ENCODE results near the gene KCNIP4. TPM values are rescaled to one million over a fixed set of nuclear protein-coding genes. Genes with fewer than 3 reads are reported as not detected.
A peak's percentile ranks its signal among the peaks of the same experiment; 100 is the strongest.
"Not testable (repeated sequence)": the region's sequence is repeated elsewhere in the genome, so short reads cannot be mapped to it uniquely, and the experiment has no call there.

KCNIP4 gene
- total RNA-seq, 1 donor from 2014 or later = 16.7 TPM

DNA sequence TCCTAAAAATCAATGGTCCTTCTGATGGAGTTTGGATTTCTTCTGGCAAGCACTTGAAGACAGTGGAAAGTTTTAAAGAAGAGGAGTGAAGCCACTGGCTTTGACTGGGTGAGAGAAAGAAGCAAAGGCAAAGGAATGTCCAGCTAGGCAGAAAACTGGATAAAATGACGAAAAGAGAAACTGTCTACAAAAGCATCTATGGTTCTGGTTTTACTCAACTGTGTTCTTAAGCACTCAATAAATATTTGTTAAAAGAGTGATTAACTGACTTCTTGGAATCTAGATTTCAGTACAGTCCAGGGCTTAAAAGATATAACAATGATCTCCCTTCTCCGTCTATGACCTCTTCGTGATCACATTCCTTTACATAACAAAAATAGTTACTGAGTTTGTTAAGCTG is 1195.9 kb downstream of the KCNIP4 start:
- FAIRE-seq (no peak), DNase-seq (ENCODE audit: low spot score in 2 of 2) (no peak)

DNA sequence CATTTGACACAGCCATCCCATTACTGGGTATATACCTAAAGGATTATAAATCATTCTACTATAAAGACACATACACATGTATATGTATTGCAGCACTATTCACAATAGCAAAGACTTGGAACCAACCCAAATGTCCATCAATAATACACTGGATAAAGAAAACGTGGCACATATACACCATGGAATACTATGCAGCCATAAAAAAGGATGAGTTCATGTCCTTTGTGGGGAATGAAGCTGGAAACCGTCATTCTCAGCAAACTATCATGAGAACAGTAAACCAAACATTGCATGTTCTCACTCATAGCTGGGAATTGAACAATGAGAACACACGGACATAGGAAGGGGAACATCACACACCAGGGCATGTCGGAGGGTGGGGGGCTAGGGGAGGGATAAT is 1202.6 kb downstream of the KCNIP4 start:
- FAIRE-seq; DNase-seq (ENCODE audit: low spot score in 2 of 2): not testable (repeated sequence)

- no peak for DNase-seq (ENCODE audit: low spot score in 2 of 2)
- no peak for FAIRE-seq
Observed at GRCh38 chr4:20735931-20736330, 1212.6 kb downstream of the KCNIP4 start.

DNA sequence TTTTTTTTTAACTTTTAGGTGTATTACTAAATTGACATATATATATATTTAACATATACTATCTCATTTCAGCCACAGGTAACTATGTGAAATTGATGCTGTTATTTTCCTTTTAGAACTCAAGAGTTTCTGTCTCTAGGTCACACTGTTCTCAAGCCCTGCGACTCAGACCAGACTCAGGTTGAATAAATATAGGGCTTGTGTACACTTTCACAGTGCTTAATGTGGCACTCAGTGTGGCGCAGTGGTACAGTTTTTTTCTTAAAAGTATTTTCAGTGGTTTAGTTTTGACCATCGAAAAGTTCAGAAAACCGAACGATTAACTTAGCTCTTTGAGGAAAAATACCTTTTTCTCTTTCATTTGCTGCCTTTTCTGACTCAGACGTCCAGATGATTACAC is 1223.7 kb downstream of the KCNIP4 start:
- DNase-seq (ENCODE audit: low spot score in 2 of 2) = no peak
- no peak for FAIRE-seq

DNA sequence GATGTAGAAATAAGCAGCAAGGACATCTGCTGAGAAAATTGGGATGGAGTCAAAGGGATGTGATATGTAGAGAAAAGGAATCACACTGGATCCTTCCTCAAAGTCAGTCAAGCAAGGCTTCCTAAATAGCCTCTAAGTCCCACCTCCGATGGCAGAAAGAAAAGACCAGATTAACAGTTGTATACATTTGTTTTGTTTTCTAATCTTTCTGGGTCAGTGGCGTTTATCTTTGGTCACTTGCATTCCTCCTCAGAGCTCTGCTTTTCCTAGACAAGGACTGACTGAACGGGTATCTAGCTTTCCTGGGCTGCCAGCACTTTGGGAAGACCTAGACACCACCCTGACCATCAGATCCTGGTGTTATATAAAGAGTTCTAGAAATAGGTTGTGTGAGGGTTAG is 1225.1 kb downstream of the KCNIP4 start:
- no peak for DNase-seq (ENCODE audit: low spot score in 2 of 2)
- FAIRE-seq = no peak

- FAIRE-seq (no peak), DNase-seq (ENCODE audit: low spot score in 2 of 2) (no peak)
Observed at GRCh38 chr4:20723019-20723418, 1225.6 kb downstream of the KCNIP4 start.

DNA sequence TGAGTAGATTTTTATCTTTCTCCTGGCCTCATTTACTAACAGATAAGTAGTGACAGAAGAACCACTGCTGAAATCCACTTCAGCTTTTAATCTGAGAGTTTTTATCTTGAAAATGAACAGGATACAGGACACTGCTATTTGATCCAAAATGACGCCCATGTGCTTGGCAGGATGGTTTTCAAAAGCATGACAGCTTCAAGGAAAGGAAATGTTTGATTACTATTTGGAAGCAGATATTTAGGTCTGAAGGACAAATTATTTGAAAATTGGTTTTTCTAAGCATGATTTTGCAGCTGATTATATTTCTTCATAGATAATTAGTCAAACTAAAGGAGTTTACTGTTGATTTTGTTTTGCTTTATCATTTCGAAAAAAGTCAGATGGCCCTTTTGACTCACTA is 1237.2 kb downstream of the KCNIP4 start:
- no peak for DNase-seq (ENCODE audit: low spot score in 2 of 2)
- FAIRE-seq = no peak

DNA sequence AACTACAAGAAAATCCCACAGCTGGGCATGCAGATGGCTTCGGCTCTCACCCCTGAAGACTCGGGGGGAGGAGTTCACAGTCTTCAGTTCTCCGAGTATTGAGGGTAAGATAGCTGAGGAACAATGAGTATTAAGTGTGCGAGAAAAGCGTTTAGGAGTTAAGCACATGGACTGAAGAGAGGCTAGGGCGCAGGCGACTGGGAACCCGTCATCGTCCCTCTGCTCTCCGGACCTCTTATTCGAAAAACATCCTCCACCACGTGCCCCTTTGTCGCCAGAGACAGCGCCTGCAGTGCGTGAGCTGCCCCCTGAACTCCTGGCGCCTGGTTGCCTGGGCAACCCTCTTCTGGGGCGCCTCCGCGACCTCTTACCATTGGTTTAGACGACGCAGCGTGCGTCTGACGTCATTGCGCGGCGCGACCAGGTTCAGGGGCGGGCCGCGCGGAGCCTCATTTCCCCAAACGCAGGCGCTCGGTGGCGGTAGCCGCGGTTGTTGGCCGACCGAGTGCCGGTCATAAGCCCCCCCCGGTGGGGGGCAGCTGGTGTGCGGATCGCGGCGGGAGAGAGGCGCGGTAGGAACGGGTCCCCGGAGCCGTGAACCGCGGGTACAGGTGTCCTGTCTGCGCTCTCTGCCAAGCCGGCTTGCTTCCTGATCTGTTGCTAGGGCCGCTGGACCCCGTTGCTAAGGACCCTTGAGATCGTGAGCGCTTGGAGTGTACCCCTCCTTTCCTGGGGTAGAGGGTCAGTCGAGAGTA is 1248.4 kb downstream of the KCNIP4 start, which contains the start of gene PACRGL:
Gene PACRGL (plus strand): TSS at position 452 of the 755 bp plus-strand sequence. CDS start 4,024 bp downstream, outside the sequence.
- DNase-seq (ENCODE audit: low spot score in 2 of 2) (peak; percentile 71 to 82), FAIRE-seq (no peak)

DNA sequence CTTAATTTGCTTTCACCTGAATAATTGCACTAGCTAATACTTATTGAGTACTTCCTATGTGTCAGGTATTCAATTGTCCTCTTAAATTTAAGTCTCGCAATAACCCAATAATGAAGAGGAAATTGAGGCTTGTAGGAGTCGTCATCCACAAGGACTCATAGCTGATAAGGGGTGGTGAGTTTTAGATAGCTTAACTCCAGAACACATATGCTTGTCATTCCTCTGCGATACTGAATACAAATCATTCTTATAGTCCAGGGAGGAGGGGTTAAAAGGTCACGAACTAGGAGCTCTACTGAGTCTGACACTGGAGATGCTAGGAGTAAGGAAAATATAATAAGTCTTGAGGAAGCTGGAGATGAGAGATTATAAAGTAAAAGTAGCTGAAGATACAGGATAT is 1249.8 kb downstream of the KCNIP4 start:
- FAIRE-seq = no peak
- DNase-seq (ENCODE audit: low spot score in 2 of 2) = no peak

GRCh38 chr4:20698382-20698781 is 1250.2 kb downstream of the KCNIP4 start:
- FAIRE-seq = no peak
- no peak for DNase-seq (ENCODE audit: low spot score in 2 of 2)

GRCh38 chr4:20696815-20697214 is 1251.8 kb downstream of the KCNIP4 start:
- FAIRE-seq (no peak), DNase-seq (ENCODE audit: low spot score in 2 of 2) (no peak)

GRCh38 chr4:20687864-20688263 is 1260.7 kb downstream of the KCNIP4 start:
- FAIRE-seq (no peak), DNase-seq (ENCODE audit: low spot score in 2 of 2) (no peak)

DNA sequence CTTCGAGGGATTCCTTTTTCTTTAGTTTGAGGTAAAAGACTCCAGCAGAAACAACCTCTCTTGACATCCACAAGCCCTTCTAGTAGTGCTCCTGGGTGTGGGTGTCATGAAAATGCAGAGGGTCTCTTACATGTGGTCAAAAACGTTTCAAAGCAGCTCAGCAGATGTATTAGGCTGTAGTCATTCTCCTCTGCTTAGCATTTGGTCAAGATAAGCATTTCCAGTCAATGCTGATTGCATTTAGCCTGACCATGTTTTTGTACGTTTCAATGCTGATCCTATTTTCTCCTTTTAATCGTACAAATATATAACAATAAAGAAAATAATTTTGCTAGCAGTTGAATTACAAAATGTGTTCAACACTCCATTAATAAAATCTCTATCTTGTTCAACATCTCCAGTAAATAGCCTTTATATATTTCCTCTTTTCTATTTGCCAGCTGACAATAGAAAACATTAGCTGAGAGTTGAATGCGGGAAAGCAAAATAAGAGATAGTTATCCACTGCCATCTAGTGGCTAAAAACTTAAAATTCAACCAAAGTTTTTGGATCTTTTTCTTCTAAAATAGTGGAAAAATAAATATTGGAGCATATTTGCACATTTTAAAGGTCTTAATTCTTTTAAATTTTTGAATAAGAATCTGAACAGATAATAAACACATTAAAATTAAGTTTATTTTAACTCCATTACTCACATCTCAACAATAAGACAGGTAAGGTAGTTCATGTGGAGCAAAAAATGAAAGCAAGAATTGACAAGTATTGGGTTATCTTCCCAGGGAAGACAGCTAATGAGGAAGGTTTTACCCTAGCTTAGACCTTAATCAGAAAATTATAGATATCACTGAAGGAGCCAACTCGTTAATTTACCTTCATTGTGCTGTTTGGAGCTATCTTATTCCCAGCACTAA is 1263.5 kb downstream of the KCNIP4 start:
- FAIRE-seq = peak; percentile 97
- DNase-seq (ENCODE audit: low spot score in 2 of 2) = peak in 1 of 2 donors; percentile 27

DNA sequence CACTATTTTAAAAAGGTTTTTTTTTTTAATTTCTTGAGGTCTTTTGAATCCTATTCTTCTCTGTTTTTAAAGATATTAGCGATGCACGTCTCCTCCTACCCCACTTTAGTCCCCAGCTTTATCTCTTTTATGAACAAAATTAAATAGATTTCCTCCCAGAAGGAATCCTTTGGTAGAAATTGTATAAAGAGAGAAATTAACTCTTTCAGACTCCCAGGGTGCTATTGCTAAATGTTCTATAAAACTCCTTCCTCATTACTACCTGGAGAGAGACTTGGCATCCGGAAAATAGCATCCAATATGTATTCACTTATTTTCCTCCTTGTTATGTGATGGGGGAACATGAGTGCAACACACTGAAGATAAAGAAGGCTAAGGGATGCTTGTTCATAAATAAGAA is 1264.8 kb downstream of the KCNIP4 start:
- DNase-seq (ENCODE audit: low spot score in 2 of 2) = no peak
- FAIRE-seq = no peak

- DNase-seq (ENCODE audit: low spot score in 2 of 2) = no peak
- no peak for FAIRE-seq
Observed at GRCh38 chr4:20682853-20683252, 1265.7 kb downstream of the KCNIP4 start.

GRCh38 chr4:20681271-20681670 is 1267.3 kb downstream of the KCNIP4 start:
- no peak for FAIRE-seq

GRCh38 chr4:20680736-20681135 is 1267.8 kb downstream of the KCNIP4 start:
- FAIRE-seq (no peak), DNase-seq (ENCODE audit: low spot score in 2 of 2) (no peak)

More at GRCh38 chr4:20681271-20681670, 1267.3 kb downstream of the KCNIP4 start:
- DNase-seq (ENCODE audit: low spot score in 2 of 2) = no peak

- no peak for FAIRE-seq
- DNase-seq (ENCODE audit: low spot score in 2 of 2) = no peak
Observed at GRCh38 chr4:20679951-20680350, 1268.6 kb downstream of the KCNIP4 start.

All from frontal cortex (tissue), 4 donors.